ENCODE data around the gene TEAD1. TPM values are rescaled to one million over a fixed set of nuclear protein-coding genes. Genes with fewer than 3 reads are reported as not detected.

Gene TEAD1
- total RNA-seq, 1 donor from 2014 or later: 17.6 TPM

GRCh38 chr11:12769834-12770345, 95.7 kb downstream of the TEAD1 start:
- Histone ChIP-seq H3K4me3 (ENCODE audit: low read depth, low read length) (no peak overlapping the region), H3K36me3 (ENCODE audit: control insufficient read depth, insufficient read depth, low read length) (peaks cover 7% of the 10 kb centered on the region), H3K27me3 (ENCODE audit: control insufficient read depth, insufficient read depth, low read length) (no peaks in the 10 kb centered on the region)
- DNase-seq (ENCODE audit: low read depth): peak; percentile 92
- no peak for FAIRE-seq
- TF ChIP-seq, protein P1, sequence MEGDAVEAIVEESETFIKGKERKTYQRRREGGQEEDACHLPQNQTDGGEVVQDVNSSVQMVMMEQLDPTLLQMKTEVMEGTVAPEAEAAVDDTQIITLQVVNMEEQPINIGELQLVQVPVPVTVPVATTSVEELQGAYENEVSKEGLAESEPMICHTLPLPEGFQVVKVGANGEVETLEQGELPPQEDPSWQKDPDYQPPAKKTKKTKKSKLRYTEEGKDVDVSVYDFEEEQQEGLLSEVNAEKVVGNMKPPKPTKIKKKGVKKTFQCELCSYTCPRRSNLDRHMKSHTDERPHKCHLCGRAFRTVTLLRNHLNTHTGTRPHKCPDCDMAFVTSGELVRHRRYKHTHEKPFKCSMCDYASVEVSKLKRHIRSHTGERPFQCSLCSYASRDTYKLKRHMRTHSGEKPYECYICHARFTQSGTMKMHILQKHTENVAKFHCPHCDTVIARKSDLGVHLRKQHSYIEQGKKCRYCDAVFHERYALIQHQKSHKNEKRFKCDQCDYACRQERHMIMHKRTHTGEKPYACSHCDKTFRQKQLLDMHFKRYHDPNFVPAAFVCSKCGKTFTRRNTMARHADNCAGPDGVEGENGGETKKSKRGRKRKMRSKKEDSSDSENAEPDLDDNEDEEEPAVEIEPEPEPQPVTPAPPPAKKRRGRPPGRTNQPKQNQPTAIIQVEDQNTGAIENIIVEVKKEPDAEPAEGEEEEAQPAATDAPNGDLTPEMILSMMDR (IDR thresholded peaks at IDR 0.05; ENCODE audit: insufficient read depth, low read length, severe bottlenecking): no peak

- H3K27me3 ChIP-seq (ENCODE audit: control insufficient read depth, insufficient read depth, low read length): no peaks in the 10 kb centered on the region
- DNase-seq (ENCODE audit: low read depth): no peak
- TF ChIP-seq, protein P1 (IDR thresholded peaks at IDR 0.05; ENCODE audit: insufficient read depth, low read length, severe bottlenecking): no peak
- H3K36me3 ChIP-seq (ENCODE audit: control insufficient read depth, insufficient read depth, low read length): peaks cover 5% of the 10 kb centered on the region
- FAIRE-seq: no peak
- no peak overlapping the region for H3K4me3 ChIP-seq (ENCODE audit: low read depth, low read length)
These were observed 96.2 kb downstream of the TEAD1 start for GRCh38 chr11:12770435-12770834.

DNA sequence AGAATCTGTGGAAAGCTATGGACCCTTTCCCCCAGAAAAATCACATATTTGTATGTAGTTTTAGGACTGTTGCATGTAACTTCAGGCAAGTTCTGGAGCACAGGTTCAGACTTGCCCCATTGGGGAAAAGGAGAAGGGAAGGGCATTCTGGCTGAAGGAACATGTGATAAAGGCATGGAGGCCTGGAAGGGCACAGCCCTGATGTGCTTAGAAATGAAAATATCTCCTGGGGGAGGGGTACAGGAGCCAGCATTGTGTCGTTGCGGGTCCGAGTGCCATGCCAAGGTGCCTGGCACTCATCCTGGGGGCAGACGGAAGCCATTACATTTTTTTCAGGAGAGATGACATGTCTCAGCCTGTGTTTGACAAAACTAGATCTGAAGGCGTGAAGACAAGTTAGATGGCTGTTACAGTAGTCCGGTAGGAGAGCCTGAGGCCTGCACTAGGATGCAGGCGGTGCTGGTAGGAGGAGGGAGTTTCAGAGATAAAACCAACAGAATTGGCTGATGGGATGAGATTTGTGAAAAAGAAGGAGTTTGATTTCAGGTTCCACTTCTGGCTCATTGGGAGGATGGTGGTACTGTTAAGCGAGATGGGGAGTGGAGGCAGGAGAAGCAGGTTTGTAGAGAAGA, 96.9 kb downstream of the TEAD1 start:
- DNase-seq (ENCODE audit: low read depth) (peak; percentile 89), FAIRE-seq (no peak)
- no peak overlapping the region for H3K4me3 ChIP-seq (ENCODE audit: low read depth, low read length)
- TF ChIP-seq, protein P1 (IDR thresholded peaks at IDR 0.05; ENCODE audit: insufficient read depth, low read length, severe bottlenecking): no peak
- H3K36me3 ChIP-seq (ENCODE audit: control insufficient read depth, insufficient read depth, low read length): peaks cover 5% of the 10 kb centered on the region
- H3K27me3 ChIP-seq (ENCODE audit: control insufficient read depth, insufficient read depth, low read length): no peaks in the 10 kb centered on the region

DNA sequence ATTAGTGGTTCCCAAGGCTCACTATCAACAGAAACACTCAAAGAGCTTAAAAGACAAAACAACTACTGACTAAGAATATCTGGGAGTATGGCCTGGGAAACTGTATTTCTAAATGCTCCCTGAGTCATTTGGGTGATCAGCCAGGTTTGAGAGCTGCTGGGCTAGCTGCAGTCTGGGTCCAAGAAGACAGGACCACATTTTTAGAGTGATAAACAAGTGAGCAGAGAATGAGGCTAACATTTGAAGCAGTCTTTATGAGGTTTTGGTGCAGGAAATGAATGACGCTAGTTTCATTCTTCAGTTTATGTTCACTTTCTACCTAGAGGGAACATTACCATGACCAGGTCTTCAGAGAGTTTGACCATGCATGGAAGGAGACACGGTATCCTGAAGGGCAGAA, 97.7 kb downstream of the TEAD1 start:
- Histone ChIP-seq H3K36me3 (ENCODE audit: control insufficient read depth, insufficient read depth, low read length) (peaks cover 2% of the 10 kb centered on the region), H3K27me3 (ENCODE audit: control insufficient read depth, insufficient read depth, low read length) (no peaks in the 10 kb centered on the region), H3K4me3 (ENCODE audit: low read depth, low read length) (no peak overlapping the region)
- FAIRE-seq (no peak), DNase-seq (ENCODE audit: low read depth) (no peak)
- TF ChIP-seq, protein P1 (IDR thresholded peaks at IDR 0.05; ENCODE audit: insufficient read depth, low read length, severe bottlenecking): no peak

GRCh38 chr11:12772324-12772723, 98.1 kb downstream of the TEAD1 start:
- Histone ChIP-seq H3K36me3 (ENCODE audit: control insufficient read depth, insufficient read depth, low read length) (peaks cover 2% of the 10 kb centered on the region), H3K4me3 (ENCODE audit: low read depth, low read length) (no peak overlapping the region), H3K27me3 (ENCODE audit: control insufficient read depth, insufficient read depth, low read length) (no peaks in the 10 kb centered on the region)
- TF ChIP-seq, protein P1 (IDR thresholded peaks at IDR 0.05; ENCODE audit: insufficient read depth, low read length, severe bottlenecking): no peak
- DNase-seq (ENCODE audit: low read depth) (no peak), FAIRE-seq (no peak)

DNA sequence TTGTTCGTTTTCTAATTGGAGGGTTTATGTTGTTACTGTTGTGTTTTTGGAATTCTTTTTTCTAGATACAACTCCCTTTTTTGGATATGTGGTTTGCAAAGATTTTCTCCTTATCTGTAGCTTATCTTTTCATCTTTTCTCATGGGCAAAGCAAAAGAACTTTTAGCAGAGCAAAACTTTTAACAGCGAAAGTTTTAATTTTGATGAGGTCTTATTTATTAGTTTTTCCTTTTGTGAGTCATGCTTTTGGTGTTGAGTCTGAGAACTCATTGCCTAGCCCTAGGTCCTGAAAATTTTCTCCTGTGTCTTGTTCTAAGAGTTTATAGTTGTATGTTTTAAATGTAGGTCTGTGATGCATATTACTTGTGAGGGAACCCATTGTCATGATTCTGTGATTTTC, 99.4 kb downstream of the TEAD1 start:
- Histone ChIP-seq H3K36me3 (ENCODE audit: control insufficient read depth, insufficient read depth, low read length) (peaks cover 2% of the 10 kb centered on the region), H3K4me3 (ENCODE audit: low read depth, low read length) (no peak overlapping the region), H3K27me3 (ENCODE audit: control insufficient read depth, insufficient read depth, low read length) (no peaks in the 10 kb centered on the region)
- TF ChIP-seq, protein P1 (IDR thresholded peaks at IDR 0.05; ENCODE audit: insufficient read depth, low read length, severe bottlenecking): no peak
- FAIRE-seq (no peak), DNase-seq (ENCODE audit: low read depth) (no peak)

Measured in bronchial epithelial cell (primary cell).